HG03354 (cell line): ENCODE measurements around the gene CABCOCO1.

Experiments used
- ATAC-seq: cut with Tn5 transposase; IDR thresholded peaks from one replicate; pipeline ENCODE4 v1.9.1; 2021; ENCODE audit warnings: mild to moderate bottlenecking; ENCODE audit not compliant: unreplicated experiment, poor library complexity, severe bottlenecking

CABCOCO1 gene

GRCh38 chr10:61778137-61778536, 115.4 kb downstream of the CABCOCO1 start:
- no peak for ATAC-seq

GRCh38 chr10:61779276-61779675, 116.5 kb downstream of the CABCOCO1 start:
- no peak for ATAC-seq

DNA sequence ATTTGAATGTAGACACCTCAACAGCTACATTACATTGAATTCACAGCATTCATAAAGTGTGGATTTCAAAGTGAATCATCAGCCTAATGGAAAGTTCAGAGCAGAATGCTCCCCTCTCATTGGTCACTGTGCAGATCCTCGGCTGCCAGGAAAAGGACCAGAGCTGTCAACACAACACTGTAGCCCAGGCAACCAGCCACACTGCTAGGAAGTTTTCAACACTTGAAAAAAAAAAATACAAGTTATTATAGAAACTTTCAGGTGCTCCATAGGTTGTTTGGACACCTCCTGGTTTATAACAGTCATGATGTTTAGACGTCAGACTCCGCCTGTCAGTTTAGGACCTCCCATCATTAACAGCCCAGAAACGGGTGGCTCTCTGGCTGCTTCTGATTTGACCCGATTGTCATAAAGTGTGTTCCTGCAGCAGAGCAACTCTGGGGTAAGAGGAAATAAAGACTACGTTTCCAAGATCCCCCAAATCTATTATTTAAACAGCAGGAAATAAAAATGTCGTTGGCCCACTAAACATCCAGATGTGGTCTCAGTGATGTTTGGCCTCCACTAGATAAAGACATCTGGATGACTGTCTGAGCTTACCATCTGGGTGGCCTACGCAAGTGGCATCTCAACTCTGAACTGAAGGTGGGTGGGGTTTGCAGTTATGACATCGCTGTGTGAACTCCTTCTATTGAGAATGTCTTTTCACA, 117.4 kb downstream of the CABCOCO1 start:
- no peak for ATAC-seq

DNA sequence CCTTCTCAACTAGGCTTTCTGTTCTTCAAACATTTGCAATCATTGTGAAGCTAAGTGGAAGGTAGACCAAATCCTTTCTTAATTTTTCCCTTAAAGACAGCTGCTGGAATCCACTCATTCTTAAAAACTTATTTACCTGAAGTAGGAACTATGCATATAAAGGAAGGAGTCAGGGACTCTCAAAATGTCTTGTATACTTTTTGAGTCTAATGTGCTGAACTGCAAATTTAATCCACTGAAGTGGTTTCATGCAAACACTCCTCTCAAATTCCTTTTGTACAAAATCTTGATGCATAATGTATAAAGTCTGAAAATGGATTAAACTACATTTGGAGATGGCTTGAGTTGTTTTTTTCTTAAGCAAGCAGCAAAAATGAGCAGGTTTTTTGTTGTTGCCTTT, 118.0 kb downstream of the CABCOCO1 start:
- no peak for ATAC-seq

- no peak for ATAC-seq
Observed at GRCh38 chr10:61781969-61782403, 119.3 kb downstream of the CABCOCO1 start.

GRCh38 chr10:61784354-61785133, 121.8 kb downstream of the CABCOCO1 start:
- no peak for ATAC-seq

- no peak for ATAC-seq
Observed at GRCh38 chr10:61785473-61786105, 122.9 kb downstream of the CABCOCO1 start.

- ATAC-seq: peak; percentile 100
Observed at GRCh38 chr10:61786728-61787127, 124.0 kb downstream of the CABCOCO1 start.

DNA sequence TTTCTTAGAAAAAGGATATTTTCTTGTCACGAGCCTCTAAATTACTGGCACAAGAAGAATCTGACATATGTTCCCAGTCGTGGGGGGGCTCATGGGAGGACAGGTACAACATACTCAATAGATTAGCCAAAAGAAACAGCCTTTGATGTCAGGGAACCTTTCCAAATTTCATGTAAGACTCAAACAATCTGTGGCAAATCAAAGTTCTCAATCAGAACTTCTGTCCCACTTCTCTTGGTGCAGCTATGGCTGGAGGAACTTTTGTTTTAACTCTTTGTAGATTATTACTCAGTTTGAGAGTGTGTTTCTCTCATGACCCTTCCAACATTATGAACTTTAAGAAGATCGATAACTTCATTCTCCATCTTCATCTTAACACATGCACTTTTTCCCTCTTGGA, 124.4 kb downstream of the CABCOCO1 start:
- ATAC-seq: no peak

GRCh38 chr10:61789031-61789430, 126.3 kb downstream of the CABCOCO1 start:
- ATAC-seq: no peak

DNA sequence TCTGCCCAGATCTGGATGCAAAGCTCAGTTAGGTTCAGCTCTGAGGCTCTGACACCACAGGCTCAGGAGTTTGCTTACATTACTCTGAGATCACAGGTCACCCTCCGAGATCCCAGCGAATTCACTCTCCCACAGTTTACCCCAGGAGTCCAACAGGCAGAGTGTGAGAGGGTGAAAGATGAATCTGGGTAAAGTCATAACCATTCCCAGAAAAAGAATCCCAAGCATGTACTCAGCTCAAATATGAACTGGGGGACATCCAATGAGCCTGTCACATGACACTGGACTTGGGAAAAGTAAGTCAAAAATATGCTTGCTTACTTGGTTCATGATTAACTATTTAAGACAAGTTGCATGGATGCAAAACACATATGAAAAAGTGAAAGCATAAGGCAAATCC, 128.5 kb downstream of the CABCOCO1 start:
- ATAC-seq: no peak

- no peak for ATAC-seq
Observed at GRCh38 chr10:61792097-61792716, 129.5 kb downstream of the CABCOCO1 start.

DNA sequence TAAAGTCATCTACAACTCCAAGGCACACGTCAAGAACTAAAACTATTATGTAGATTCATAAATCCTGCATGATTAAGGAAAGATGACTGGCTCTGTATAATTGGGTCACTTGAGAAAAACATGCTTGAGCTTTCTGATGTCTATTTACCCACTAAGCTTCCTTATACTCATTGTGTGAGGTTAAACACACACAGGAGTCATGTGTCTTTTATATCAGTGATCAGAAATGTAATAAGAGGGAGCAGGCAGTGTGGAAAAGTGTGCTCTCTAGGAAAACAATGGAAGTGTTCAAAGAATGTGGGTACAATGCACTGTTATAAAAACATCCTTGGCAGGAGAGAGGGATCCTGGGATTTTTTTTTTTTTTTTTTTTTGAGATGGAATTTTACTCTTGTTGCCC, 130.2 kb downstream of the CABCOCO1 start:
- ATAC-seq: no peak

GRCh38 chr10:61793760-61794703, 131.3 kb downstream of the CABCOCO1 start:
- ATAC-seq: no peak

GRCh38 chr10:61795147-61795546, 132.4 kb downstream of the CABCOCO1 start:
- ATAC-seq: no peak

GRCh38 chr10:61795551-61795950, 132.8 kb downstream of the CABCOCO1 start:
- peak; percentile 78 for ATAC-seq

GRCh38 chr10:61796785-61797184, 134.1 kb downstream of the CABCOCO1 start:
- ATAC-seq: no peak

DNA sequence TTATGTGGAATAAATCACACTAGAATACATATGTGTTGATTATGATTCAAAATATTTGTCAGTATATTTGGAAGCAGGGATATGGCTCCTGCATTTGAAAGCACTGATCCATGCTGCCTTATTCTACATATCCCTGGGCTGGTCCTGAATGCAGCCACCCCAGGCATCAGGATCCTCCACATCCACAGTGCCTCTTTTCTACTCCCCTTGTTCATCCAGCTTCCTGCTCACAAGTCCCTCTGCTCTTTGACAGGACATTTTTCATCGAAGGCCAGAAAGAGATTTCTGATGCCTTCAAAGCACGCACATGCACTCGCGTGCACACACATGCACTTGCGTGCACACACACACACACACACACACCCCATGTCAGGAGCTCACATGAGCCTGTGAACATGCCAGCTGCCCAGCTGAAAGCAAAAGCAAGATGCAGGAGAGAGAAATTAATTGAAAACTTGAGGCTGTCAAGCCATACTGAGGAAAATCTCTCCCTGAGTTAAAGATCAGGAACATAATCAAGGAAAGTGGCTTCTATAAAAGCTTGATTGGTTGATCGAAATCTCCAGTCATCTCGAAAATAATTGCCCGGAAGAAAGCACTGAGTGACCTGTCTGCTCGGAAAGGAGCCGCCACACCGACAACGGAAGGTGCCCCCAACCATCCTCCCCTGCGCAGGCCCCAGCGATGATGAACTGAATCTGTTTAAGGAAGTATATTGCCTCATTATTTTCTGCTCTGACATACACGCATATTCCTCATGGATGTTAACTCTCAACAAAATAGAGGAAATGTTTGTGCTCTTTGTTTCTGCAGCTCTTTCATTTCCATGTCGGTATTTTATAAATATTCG, 134.8 kb downstream of the CABCOCO1 start:
- ATAC-seq: no peak
